Astrocyte of the spinal cord (primary cell): ENCODE results near the gene KCNQ4.

Source experiments
- DNase-seq: peaks from one replicate; pipeline ENCODE4 v3.0.0; 2011; ENCODE audit warnings: low read depth, low spot score
- H3K4me3 ChIP-seq: 2 replicates; pipeline ENCODE4 v1.5.1; 2011; ENCODE audit warnings: low read depth, mild to moderate bottlenecking, low read length, moderate library complexity
- in situ Hi-C: cut with HindIII; loops from 2 replicates; pipeline ENCODE4 v1.10.0; 2017; ENCODE audit warnings: low sequenced_read_pairs
- TF ChIP-seq, protein P1 (sequence below): IDR thresholded peaks from 2 replicates; pipeline ENCODE4 v1.5.1; 2012; ENCODE audit warnings: low read depth, mild to moderate bottlenecking, low read length, inconsistent platforms

KCNQ4 gene

DNA sequence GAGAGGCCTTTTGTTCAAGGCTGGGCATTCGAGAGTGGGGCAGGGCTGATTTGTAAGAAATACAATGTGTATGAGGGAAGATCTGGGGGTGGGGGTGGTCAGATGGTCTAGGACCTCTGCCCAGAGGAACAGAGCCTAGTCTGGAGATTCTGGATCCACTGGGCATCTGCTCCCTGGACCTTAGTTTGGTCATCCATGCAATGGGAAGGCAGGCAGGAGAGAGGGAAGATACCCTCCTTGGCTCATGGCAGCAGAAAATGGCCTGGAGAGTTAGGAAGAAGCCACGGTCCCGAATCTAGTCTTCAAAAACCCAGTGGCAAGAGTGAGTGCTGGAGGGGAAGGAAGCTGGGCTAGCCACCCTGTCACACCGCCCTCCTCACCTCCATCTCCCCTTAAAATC is 39.8 kb downstream of the KCNQ4 start:
- H3K4me3 ChIP-seq, result no peak overlapping the region
- in situ Hi-C loops, result no loop called here
- TF ChIP-seq, protein P1, sequence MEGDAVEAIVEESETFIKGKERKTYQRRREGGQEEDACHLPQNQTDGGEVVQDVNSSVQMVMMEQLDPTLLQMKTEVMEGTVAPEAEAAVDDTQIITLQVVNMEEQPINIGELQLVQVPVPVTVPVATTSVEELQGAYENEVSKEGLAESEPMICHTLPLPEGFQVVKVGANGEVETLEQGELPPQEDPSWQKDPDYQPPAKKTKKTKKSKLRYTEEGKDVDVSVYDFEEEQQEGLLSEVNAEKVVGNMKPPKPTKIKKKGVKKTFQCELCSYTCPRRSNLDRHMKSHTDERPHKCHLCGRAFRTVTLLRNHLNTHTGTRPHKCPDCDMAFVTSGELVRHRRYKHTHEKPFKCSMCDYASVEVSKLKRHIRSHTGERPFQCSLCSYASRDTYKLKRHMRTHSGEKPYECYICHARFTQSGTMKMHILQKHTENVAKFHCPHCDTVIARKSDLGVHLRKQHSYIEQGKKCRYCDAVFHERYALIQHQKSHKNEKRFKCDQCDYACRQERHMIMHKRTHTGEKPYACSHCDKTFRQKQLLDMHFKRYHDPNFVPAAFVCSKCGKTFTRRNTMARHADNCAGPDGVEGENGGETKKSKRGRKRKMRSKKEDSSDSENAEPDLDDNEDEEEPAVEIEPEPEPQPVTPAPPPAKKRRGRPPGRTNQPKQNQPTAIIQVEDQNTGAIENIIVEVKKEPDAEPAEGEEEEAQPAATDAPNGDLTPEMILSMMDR, result no peak
- no peak for DNase-seq

DNA sequence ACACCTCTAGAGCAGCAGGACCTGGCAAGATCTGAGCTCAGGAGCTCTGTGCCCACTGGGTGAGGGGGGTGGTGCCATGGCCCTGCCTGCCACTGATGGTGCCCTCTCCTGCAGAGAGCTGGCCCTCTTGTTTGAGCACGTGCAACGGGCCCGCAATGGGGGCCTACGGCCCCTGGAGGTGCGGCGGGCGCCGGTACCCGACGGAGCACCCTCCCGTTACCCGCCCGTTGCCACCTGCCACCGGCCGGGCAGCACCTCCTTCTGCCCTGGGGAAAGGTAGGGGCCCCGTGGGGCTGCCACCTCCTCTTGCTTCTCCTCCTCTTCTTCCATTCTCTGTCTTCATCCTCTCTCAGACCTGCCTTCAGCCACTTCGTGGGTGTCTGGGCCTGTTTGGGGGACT is 40.4 kb downstream of the KCNQ4 start:
- TF ChIP-seq, protein P1, result no peak
- no peak overlapping the region for H3K4me3 ChIP-seq
- no peak for DNase-seq
- in situ Hi-C loops, result no loop called here

DNA sequence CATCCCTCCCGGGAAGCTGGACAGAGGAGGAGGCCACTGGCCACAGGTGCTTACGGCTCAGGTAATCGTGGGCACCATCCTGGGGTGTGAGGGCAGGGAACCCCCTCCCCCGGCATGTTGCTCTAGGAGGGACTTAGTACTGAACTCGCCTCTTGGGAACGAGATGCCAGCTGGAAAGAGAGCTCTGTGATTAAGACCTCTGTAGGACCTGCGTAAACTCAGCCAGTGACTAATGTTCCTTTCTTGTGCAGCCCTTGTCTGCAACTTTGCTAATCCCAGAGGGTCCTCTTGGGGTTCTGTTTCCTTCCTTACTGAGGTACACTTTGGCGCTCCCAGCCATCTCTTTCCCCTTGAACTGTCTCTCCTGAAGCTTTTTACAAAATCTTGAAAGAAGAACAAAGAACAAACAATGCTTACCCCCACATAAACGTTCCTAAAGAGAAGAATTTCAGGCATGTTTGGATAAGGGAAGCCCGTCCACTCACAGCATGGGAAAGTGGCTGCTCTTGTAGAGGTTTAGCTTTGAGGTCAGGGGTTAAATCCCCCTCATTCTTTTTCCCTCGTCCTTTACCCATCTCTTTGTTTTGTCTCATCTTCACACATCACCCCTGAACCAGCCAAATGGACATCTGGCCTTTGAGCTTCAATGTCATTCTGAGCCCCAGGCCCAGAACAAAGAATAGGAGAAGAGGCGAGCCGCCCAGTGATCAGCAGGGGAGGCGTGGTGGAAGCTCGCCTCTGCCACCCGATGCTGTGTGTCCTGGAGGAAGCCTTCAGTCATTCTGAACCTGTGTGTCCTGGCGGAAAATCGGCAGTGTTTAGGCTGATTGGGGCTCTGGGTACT is 41.2 kb downstream of the KCNQ4 start:
- TF ChIP-seq, protein P1, result no peak
- H3K4me3 ChIP-seq, result no peak overlapping the region
- peak; percentile 70 for DNase-seq
- in situ Hi-C loops, result no loop called here

DNA sequence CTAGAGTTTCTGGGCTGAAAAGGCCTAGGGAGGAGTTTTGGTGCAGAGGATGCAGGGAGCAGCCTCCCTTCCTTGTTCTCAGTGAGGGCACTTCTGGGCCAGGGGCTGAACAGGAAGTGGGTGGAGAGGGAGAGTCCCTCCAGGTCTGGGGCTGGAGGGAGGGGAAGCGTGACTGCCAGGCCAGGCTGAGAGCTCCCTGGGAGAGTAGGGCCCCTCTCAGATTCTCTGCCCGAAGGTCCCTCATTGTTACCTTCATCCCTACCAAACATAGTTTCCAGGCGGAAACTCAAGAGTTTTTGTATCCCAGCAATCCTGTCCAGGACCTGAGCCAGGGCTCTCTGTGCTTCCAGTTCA is 41.8 kb downstream of the KCNQ4 start:
- TF ChIP-seq, protein P1, result no peak
- no peak for DNase-seq
- H3K4me3 ChIP-seq, result no peak overlapping the region
- in situ Hi-C loops, result no loop called here

DNA sequence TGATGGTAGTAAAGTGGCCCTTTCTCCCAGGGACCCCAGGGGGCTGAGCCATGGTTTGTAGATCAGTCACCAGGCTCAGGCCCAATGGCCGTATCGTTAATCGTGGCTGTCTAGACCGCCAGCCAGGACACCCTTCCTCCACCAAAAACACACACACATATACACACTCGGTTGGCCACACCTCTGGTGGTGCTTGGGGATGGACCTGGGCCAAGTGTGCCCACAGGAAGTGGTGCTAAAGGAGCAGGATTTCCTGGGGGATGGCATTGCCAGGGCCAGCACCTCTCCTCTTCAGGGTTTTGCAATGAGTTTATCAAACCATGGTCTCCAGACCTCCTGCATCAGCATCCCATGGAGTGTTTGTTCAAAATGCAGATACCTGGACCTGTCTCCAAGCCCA is 42.4 kb downstream of the KCNQ4 start:
- in situ Hi-C loops, result no loop called here
- no peak overlapping the region for H3K4me3 ChIP-seq
- no peak for DNase-seq
- TF ChIP-seq, protein P1, result no peak

- no peak for DNase-seq
- in situ Hi-C loops, result no loop called here
- TF ChIP-seq, protein P1, result no peak
- no peak overlapping the region for H3K4me3 ChIP-seq
These were observed 46.2 kb downstream of the KCNQ4 start for GRCh38 chr1:40829631-40830245.
